Fibroblast of lung (primary cell): ENCODE data around the gene ADCY9. TPM values are rescaled to one million over a fixed set of nuclear protein-coding genes. Genes with fewer than 3 reads are reported as not detected.
A peak's percentile ranks its signal among the peaks of the same experiment; 100 is the strongest.

Experiments
- DNase-seq, 2 donors: peaks; one replicate each; pipeline versions ENCODE4 v3.0.0 to v3.0.0-alpha.2; 2010; ENCODE audit warnings: low read depth in 2 of 2
- H2AFZ ChIP-seq: 2 replicates; pipeline ENCODE4 v1.5.1; 2012; ENCODE audit warnings: low read length, control low read depth, inconsistent platforms
- H3K27ac ChIP-seq: 2 replicates; pipeline ENCODE4 v1.5.1; 2011; ENCODE audit warnings: low read length, control low read depth; ENCODE audit not compliant: insufficient read depth
- H3K27me3 ChIP-seq: 2 replicates; pipeline ENCODE4 v1.5.1; 2011; ENCODE audit warnings: mild to moderate bottlenecking, low read length; ENCODE audit not compliant: control insufficient read depth, insufficient read depth
- H3K36me3 ChIP-seq: 2 replicates; pipeline ENCODE4 v1.5.1; 2011; ENCODE audit warnings: low read length; ENCODE audit not compliant: control insufficient read depth, insufficient read depth
- H3K4me1 ChIP-seq: 2 replicates; pipeline ENCODE4 v1.5.1; 2011; ENCODE audit warnings: low read length; ENCODE audit not compliant: control insufficient read depth, insufficient read depth; ENCODE audit errors: extremely low read depth
- H3K4me2 ChIP-seq: 2 replicates; pipeline ENCODE4 v1.5.1; 2011; ENCODE audit warnings: low read length, control low read depth; ENCODE audit not compliant: insufficient read depth; ENCODE audit errors: extremely low read depth
- H3K4me3 ChIP-seq, 4 experiments: fragments of 200-600 bp in 1 of 4; sonication (generic) in 1 of 4; replicated peaks in 1 of 4; 2 replicates each; pipeline ENCODE4 v1.5.1; 2011 to 2016; ENCODE audit warnings: low read length in 4 of 4, low read depth in 3 of 4, mild to moderate bottlenecking in 3 of 4, control low read depth in 2 of 4, inconsistent platforms in 1 of 4, mixed read lengths in 1 of 4; ENCODE audit not compliant: insufficient read depth in 1 of 4; ENCODE audit errors: control extremely low read depth in 1 of 4
- H3K79me2 ChIP-seq: 2 replicates; pipeline ENCODE4 v1.5.1; 2012; ENCODE audit warnings: mild to moderate bottlenecking, low read length, inconsistent platforms; ENCODE audit not compliant: control insufficient read depth, insufficient read depth
- H3K9ac ChIP-seq: 2 replicates; pipeline ENCODE4 v1.5.1; 2011; ENCODE audit warnings: mild to moderate bottlenecking, low read length, control low read depth; ENCODE audit not compliant: insufficient read depth
- H3K9me3 ChIP-seq: 2 replicates; pipeline ENCODE4 v1.5.1; 2012; ENCODE audit warnings: low read depth, low read length; ENCODE audit not compliant: control insufficient read depth, insufficient read depth
- H4K20me1 ChIP-seq: 2 replicates; pipeline ENCODE4 v1.5.1; 2011; ENCODE audit warnings: low read length; ENCODE audit not compliant: control insufficient read depth, insufficient read depth; ENCODE audit errors: extremely low read depth
- CTCF ChIP-seq, 2 donors: IDR thresholded peaks in 1 of 2; conservative IDR thresholded peaks in 1 of 2; 1 replicate in 1 of 2; 2 replicates in 1 of 2; pipeline ENCODE4 v1.5.1; 2011 to 2012; ENCODE audit warnings: low read length in 2 of 2, control low read depth in 1 of 2, inconsistent platforms in 1 of 2, low read depth in 1 of 2, mild to moderate bottlenecking in 1 of 2
- EZH2 ChIP-seq: IDR thresholded peaks from 2 replicates; pipeline ENCODE4 v1.5.1; 2012; ENCODE audit warnings: low read length, control low read depth, mild to moderate bottlenecking; ENCODE audit errors: missing control alignments
- polyA plus RNA-seq, 2 donors: library from polyadenylated mRNA; depleted of rRNA in 1 of 2; stranded (reverse) in 1 of 2; unstranded in 1 of 2; fragments of >200 nt; gene quantifications; 2 replicates each; pipeline ENCODE4 v1.2.1, GENCODE V29; 2011 to 2012; ENCODE audit warnings: missing spikeins in 1 of 2
- total RNA-seq: library from RNA; depleted of rRNA; stranded (reverse); fragments of >200 nt; gene quantifications from 2 replicates; pipeline ENCODE4 v1.2.1, GENCODE V29; 2014

Gene ADCY9
- total and polyA plus RNA-seq, 2 donors (not counting 1 experiment from before 2014, with no cell fraction given), result 22.1 to 37.0 TPM

GRCh38 chr16:4034963-4035362 lies 81.3 kb downstream of the ADCY9 start:
- no peaks in the 10 kb centered on the region for H3K9me3 ChIP-seq
- H3K36me3 ChIP-seq, result no peaks in the 10 kb centered on the region
- no peak overlapping the region for H3K9ac ChIP-seq
- H3K4me1 ChIP-seq, result no peaks in the 10 kb centered on the region
- H3K27me3 ChIP-seq, result no peaks in the 10 kb centered on the region
- no peak overlapping the region for H3K4me3 ChIP-seq
- H3K79me2 ChIP-seq, result no peaks in the 10 kb centered on the region
- TF ChIP-seq CTCF (conservative IDR thresholded peaks at IDR 0.05 in 1 of 2, IDR thresholded peaks at IDR 0.05 in 1 of 2; ENCODE audit: low read depth in 1 of 2, low read length in 2 of 2) (no peak), EZH2 (no peak)
- H4K20me1 ChIP-seq, result no peaks in the 10 kb centered on the region
- no peak overlapping the region for H2AFZ ChIP-seq
- no peak overlapping the region for H3K27ac ChIP-seq
- no peak for DNase-seq
- H3K4me2 ChIP-seq, result no peak overlapping the region

- no peaks in the 10 kb centered on the region for H4K20me1 ChIP-seq
- H3K27ac ChIP-seq, result no peak overlapping the region
- DNase-seq, result no peak
- no peaks in the 10 kb centered on the region for H3K9me3 ChIP-seq
- no peaks in the 10 kb centered on the region for H3K36me3 ChIP-seq
- no peak overlapping the region for H3K9ac ChIP-seq
- no peaks in the 10 kb centered on the region for H3K27me3 ChIP-seq
- H3K4me2 ChIP-seq, result no peak overlapping the region
- H3K79me2 ChIP-seq, result no peaks in the 10 kb centered on the region
- TF ChIP-seq CTCF (conservative IDR thresholded peaks at IDR 0.05 in 1 of 2, IDR thresholded peaks at IDR 0.05 in 1 of 2; ENCODE audit: low read depth in 1 of 2, low read length in 2 of 2), result no peak
- no peak for TF ChIP-seq EZH2
- H2AFZ ChIP-seq, result no peak overlapping the region
- H3K4me1 ChIP-seq, result no peaks in the 10 kb centered on the region
- H3K4me3 ChIP-seq, result no peak overlapping the region
Observed at GRCh38 chr16:4033951-4034350, 82.3 kb downstream of the ADCY9 start.

GRCh38 chr16:4032768-4033167 lies 83.5 kb downstream of the ADCY9 start:
- Histone ChIP-seq H2AFZ (peak overlapping the region; percentile 14), H3K27me3 (no peaks in the 10 kb centered on the region), H3K27ac (no peak overlapping the region), H3K4me2 (peak overlapping the region; percentile 62), H3K9me3 (no peaks in the 10 kb centered on the region), H3K36me3 (no peaks in the 10 kb centered on the region), H3K4me1 (no peaks in the 10 kb centered on the region), H3K79me2 (no peaks in the 10 kb centered on the region), H4K20me1 (no peaks in the 10 kb centered on the region), H3K9ac (no peak overlapping the region), H3K4me3 (no peak overlapping the region)
- peak; percentile 23 to 34 for DNase-seq
- no peak for TF ChIP-seq EZH2
- TF ChIP-seq CTCF (conservative IDR thresholded peaks at IDR 0.05 in 1 of 2, IDR thresholded peaks at IDR 0.05 in 1 of 2; ENCODE audit: low read depth in 1 of 2, low read length in 2 of 2), result no peak
